ENCODE data around the gene ZNF574.

- TF ChIP-seq CTCF (IDR thresholded peaks at IDR 0.05; ENCODE audit: low read depth, low read length, poor library complexity, severe bottlenecking): no peak
- no peak for TF ChIP-seq EZH2phosphoT487 (IDR thresholded peaks at IDR 0.05; ENCODE audit: borderline replicate concordance, low read length)
Measured at GRCh38 chr19:42090672-42091071, 14.7 kb downstream of the ZNF574 start.

Measured in DOHH2 (cell line).